Right renal pelvis (tissue), 4 donors: Measurements from ENCODE around the gene RGS5. TPM values are rescaled to one million over a fixed set of nuclear protein-coding genes. Genes with fewer than 3 reads are reported as not detected.
"Not testable (repeated sequence)": the region's sequence is repeated elsewhere in the genome, so short reads cannot be mapped to it uniquely, and the experiment has no call there.

Source experiments
- DNase-seq, 4 donors: peaks; one replicate each; pipeline ENCODE4 v3.0.0-alpha.2; 2013; ENCODE audit warnings: low read depth in 4 of 4, low spot score in 3 of 4, missing footprints in 1 of 4
- polyA plus RNA-seq, 4 donors: library from polyadenylated mRNA; unstranded; fragments of 120-200 nt; gene quantifications; one replicate each; pipeline ENCODE4 v1.2.1, GENCODE V29; 2013; ENCODE audit not compliant: insufficient read length in 4 of 4

The RGS5 gene, protein sequence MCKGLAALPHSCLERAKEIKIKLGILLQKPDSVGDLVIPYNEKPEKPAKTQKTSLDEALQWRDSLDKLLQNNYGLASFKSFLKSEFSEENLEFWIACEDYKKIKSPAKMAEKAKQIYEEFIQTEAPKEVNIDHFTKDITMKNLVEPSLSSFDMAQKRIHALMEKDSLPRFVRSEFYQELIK
- polyA plus RNA-seq: 10 to 100 TPM; 13.7 to 17.1 (median 15.8) TPM

DNA sequence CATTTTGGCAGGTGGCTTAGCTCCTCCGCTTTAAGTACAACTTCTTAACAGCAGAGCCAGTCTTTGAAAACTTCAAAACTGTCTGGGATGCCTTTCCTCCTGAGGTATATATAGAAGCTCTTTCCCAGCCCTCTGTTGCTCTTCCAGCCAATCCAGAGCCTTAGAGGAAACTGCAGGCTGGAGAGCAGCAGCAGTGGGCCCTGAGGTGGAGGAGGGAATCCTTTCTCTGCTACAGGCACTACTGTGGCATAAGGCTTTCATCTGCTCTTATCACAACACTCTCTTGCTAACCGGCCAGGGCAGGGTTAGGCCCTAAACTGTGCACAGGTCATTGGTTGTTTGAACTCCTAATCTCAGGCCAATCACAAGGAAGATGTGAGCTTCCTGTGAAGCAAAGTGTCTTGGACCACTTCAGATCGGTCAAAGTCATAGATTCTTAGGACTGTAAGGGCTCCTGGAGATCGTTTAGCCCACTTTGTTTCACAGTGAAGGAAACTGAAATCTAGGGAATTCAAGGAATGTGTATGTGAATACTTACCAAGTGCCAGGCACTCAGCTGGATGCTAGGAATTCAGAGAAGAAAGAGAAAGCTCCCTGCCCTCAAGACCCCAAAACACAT, at the start of gene RGS5:
RGS5 (minus strand) TSS at position 84 of the 619 bp plus-strand sequence; CDS start at position 3, 81 bp downstream.
- DNase-seq: no peak

DNA sequence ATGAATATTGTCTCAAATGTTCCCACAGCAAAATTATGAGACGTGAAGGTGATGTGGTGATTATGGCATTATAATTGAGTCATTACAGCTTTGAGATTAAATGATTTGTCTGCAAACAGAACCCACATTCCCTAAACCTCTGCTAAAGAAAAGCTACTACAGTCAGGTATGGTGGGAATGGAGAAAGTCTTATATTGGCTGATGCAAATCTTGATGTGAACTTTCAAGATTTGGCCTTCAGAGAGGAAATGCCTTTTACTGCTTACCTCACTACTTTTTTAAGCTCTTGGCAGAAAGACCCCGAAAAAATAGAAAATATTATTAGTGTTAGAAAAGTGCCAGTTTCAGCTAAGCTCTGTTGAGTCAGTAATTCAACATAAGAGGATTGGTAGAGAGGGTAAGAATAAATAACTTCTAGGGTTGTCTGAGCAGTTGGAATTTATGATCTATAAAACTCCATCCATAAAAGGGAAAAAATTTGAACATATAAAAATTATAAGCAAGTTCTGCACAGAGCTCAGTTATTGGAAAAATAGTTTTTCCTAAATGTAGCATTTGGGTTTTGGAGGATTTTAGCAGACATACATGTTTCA, 47.8 kb upstream of the RGS5 start:
- DNase-seq: no peak

DNA sequence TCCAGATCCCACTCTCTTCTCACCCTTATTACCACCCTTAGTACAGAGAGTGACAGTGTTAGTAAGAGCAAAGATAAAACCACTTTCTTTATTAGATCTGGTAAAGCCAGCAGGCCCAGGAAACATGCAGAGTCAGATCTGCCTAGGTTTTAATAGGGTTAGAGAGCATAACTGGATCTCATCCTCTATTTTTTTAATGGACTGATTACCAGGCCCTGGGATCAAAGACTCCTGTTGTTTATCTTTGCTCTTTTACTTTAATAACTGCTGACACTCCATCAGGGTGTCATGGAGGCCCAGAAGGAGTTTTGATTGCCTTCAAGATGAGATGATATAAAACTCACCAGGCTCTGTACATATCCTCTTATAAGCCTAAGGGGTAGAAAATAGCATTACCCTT, 45.3 kb upstream of the RGS5 start:
- DNase-seq: no peak

DNA sequence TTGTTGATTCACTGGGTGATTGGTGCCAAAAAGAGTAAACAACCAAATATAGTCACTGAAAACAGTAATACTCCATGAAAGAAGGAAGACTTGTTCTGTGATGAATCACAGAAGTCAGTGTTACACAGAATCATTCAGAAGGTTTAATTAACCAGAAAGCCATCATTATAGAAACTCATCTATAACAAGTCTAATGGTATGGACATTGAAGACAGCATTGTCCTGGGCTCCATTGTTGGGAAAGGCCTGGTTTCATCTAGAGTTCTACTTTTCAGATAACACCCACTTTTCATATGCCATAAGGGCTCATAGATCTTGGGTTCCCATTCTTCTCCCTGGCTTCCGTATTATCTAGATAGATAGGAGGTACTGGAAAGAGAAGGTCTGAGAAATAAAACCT, 41.9 kb upstream of the RGS5 start:
- not testable (repeated sequence) for DNase-seq

DNA sequence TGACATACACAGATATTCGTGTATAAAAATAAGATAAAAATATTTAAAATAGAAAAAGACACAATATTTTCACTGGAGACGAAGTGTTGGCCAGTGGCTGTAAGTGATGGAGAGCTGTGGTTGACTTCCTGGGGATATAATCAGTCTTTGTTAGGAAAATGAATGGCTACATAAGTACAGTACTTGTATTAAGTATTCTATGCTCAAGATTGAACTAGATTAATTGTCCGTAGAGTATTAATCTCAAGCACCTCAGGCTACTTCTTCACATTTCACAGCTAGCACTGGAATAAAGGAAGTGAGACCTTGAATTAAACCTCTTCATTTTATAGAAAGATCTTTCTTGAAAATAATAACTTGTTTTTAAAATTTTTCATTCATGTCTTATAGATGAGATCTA, 39.0 kb upstream of the RGS5 start:
- no peak for DNase-seq

DNA sequence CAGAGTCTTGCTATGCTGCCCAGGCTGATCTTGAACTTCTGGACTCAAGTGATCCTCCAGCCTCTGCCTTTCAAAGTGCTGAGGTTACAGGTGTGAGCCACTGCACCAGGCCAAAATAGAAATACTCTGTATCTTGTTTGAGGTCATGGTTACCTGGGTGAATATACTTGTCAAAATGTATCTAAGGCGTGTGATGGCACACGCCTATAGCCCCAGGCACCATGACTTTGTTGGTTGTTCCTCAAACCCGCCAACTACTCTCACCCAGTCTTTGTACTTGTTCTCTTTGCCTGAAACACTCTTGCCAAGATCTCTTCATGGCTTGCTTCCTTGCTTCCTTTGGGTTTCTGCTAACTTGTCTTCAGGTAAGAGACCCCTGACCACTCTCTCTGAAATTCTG, 38.0 kb upstream of the RGS5 start:
- no peak for DNase-seq

DNA sequence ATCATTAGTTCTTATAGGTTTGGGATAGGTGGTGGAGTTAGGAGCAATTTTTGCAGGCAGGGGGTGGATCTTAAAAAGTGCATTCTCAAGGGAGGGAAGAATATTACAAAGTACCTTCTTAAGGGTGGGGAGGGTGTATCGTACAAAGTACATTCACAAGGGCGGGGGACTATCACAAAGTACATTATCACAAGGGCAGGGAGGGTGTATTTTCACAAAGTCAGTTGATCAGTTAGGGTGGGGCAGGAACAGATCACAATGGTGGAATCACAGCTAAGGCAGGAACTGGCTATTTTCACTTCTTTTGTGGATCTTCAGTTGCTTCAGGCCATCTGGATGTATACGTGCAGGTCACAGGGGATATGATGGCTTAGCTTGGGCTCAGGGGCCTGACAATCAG, 30.9 kb upstream of the RGS5 start:
- not testable (repeated sequence) for DNase-seq

DNA sequence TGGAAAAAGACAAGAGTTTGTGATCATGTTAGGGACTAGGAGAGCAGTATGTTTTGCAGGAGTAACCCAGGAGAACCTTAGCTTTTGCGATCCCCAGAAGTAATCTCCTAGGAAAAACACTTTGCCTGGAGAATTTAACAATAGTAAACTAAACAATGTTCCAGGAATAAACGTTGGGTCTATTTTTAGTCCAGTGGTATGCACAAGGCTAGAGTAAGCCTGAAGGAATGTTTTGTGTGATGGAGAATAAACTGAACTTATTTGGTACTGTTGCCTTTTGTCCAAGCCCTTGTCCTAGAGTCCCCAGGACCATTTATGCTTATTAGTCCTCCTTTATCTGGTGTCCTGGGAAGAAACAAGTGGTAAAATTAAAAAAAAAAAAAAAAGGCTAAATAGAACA, 28.7 kb upstream of the RGS5 start:
- no peak for DNase-seq

DNA sequence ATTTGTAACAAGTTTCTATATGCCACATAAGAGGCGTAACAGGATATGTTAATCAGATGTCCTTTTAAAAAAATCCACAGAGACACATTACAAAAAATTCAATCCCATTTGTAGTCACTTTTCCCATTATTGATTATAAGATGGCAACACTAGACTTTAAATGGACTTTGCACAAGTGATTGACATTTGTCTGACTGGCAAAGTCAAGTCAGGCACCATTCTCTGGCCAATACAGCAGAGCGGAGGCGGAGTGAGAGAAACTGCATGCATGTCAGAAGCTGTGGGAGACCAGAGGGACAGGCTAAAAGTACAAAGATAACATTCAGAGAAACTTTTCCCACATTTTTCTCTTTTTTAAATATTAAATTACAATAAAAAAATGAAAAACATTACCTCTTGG, 28.1 kb upstream of the RGS5 start:
- no peak for DNase-seq

DNA sequence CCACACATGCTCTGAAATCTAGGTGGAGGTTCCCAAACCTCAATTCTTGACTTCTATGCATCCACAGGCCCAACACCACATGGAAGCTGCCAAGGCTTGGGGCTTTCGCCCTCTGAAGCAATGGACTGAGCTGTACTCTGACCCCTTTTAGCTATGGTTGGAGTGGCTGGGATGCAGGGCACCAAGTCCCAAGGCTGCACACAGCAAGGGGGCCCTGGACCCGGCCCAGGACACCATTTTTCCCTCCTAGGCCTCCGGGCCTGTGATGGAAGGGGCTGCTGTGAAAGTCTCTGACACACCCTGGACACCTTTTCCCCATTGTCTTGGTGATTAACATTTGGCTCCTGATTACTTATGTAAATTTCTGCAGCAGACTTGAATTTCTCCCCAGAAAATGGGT, 25.6 kb upstream of the RGS5 start:
- not testable (repeated sequence) for DNase-seq

DNA sequence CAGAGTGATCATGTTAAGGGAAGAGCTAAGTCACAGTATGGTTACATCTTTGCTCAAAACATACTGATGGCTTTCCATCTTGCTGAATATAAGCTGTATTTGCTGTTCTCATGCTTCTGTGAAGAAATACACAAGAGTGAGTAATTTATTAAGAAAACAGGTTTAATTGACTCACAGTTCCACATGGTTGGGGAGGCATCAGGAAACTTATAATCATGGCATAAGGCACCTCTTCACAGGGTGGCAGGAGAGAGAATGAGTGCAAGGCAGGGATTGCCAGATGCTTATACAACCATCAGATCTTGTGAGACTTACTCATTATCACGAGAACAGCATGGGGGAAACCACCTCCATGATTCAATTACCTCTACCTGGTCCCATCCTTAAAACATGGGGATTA, 24.4 kb upstream of the RGS5 start:
- DNase-seq: no peak

DNA sequence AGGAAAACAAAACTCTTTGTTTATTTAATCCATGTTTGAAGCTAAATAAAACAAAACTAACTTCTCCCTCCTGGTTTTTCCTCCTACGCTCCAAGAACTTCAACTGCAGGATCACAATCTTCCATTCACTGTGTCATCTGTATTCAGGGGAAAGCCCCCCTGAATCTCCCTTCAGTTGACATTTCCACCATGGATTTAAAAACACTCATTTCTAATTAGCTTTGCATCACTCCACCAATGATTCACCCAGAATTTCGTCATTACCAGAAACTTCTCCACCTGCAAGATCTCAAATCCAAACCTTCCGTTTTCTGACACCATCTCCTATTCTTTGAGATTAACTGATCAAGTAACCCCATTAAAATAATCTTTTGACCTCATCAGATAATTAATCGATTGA, 10.9 kb upstream of the RGS5 start:
- DNase-seq: no peak

DNA sequence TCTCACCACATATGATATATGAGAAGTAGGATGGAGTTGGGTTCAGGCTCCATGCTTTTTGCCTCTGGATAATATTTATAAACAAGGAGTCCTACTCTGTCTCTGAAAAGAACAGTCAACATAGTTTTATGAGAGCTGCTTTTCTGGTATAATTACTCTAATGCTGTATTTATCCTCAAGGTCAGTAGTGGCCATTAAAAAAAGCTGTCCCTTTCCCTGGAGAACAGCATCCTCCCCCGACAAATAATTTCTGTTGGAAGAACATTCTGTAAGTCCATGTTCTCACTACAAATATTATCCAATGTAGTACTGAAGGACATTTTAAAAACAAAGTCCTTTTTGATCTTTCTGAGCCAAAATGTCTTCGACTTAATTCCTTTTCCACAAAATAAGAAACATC, 9.0 kb upstream of the RGS5 start:
- DNase-seq: no peak

DNA sequence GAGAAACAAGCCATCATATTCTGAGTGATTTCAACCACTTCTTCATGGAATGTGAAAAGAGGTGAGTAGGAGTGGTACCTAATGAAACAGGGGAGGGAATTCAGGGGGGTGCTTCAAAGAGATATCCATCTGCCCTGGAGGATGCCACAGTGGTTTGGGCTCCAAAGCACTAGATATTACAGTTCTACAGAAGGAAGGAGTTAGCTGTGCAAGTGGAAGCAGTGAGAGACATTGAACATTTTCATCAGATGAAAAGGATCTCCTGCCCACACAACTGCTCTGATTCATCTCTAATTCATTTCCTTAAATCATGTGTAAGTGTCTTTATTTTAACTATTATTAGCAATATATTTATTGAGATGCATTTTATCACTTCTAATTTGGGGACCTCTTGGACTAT, 2.8 kb upstream of the RGS5 start:
- no peak for DNase-seq

DNA sequence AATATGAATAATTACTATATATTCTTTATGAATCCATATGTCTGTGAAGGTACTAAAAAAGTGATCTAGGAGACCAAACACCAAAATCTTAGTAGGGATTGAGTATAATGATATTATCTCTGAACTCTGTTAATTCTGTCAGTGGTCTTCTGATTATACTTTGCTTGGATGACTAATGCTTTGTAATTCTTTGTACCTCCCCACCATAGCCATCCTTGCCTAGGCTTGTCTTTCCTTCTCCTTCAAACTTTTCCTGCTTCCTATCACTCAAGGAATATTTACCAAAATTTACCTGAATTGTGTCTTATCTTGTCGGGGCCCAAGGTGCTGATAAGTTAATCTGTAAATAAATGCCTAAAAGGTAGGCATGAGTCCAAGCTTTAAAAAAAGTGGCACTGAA, 845 bp upstream of the RGS5 start:
- DNase-seq: no peak

DNA sequence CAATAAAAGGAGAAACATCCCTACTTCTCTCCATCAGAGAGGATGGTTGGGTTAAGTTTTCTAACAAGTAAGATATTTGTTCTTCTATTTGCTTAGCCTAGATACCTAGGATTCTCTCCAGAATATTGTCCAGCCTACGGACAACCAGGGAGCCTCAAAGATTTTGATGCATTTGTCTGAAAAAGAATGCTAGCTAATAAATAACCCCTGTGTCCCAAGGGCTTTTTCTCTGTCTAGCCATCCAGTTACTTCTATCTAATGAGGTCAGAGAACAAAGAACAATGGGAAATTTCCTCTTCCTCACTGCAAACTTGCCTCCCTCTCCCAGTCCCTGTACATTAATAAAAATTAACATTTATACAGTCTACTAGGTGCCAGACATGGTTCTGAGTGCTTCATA, 810 bp downstream of the RGS5 start:
- DNase-seq: no peak

DNA sequence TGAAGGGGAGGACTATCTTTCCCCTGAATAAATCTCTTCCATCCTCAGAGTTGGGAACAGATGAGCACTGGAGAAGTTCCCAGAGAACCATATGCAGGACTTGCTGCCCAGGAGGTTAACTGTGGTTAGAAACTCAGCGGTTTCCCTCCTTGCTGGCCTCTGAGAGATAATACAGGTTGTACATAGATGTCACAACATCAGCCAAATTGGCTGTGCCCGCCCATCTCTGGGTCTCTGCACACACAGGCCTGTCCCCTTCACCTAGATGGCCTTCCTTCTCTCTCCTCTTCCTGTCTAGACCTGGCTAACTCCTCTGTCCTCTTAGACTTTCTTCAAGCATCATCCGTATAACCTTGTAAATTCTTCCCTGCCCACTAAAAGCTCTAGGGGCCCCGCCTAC, 5.7 kb downstream of the RGS5 start:
- no peak for DNase-seq

DNA sequence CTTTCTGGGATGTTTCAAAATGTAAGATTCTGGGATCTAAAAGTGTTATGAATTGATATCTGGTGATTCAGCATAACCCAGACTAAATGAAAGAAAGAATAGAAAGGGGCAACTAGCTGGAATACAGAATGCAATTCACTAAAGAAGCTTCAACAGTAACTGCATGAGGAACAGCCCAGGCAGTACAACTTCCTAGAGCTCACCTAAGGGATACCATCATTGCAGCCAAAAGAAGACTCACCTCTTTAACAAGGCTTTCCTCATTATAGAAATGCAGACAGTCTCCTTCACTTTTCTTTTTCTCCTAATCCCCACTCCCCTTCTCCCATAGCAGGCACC, 6.3 kb downstream of the RGS5 start:
- DNase-seq: no peak

DNA sequence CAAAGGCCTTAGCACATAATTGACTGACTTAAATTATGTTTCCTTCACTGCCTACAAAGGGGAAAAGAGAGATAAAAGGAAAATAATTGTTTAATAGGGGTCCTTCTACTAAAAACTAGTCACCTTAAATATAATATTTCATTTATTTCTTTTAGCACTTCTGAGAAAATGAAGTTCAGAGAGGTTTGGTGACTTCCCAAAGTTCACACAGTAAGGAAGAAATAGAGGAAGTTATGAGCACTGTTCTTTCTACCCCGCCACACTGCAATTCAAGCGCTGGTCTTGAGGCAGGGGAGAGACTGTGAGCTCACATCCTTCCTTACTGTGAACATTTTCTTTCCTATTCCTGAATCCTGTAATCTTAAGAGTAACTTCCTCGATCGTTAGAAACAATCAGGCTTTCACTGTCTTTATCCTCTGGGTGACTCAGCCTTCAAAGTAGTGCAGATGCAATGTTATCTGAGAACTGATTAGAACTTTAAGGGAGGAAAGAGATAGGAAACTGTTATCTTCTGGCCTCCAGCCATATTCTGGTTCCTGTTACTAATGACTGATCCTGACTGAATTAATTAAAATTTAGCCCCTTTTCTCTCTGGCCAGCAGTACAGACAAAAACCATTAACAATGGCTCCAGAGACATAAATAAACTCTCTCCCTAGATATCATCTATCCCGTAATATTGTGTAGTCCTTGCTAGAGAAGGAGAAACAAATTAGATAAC, 6.8 kb downstream of the RGS5 start:
- no peak for DNase-seq

DNA sequence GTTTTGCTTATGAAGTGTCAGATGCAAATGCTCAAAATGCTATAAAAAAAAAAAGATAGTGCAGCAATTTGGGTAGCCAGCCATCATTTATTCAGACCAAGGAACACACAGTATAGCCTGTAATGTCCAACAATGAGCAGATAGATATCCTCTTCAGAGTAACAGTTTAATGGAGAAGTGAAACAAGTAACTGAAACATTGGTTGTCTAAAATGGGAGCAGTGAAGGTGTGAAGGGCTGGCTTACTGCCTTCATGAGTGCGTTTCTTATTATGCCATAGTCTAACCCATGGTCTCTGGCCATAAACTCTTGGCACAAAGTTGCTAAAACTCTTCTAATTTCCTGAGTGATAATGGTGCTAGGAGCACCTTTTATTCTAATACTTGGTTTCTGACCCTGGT, 11.4 kb downstream of the RGS5 start:
- DNase-seq: no peak

DNA sequence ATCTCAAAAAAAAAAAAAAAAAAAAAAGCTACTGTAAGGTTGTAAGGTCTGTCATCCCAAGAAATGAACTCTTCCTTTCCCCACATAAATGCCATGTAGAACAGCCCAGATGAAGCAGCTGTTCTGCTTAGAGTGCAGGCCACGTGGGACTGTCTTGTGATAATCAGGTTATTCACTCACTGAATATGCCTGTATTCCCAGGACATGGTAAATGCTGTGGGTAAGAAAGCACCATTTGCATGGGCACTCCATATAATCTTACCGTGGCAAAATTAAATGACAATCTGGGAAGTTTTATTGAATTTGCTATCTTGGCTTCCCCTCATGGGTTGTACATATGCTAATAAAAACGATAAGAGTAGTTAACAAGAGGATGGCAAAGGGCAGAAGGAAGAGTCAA, 13.8 kb downstream of the RGS5 start:
- DNase-seq: no peak

DNA sequence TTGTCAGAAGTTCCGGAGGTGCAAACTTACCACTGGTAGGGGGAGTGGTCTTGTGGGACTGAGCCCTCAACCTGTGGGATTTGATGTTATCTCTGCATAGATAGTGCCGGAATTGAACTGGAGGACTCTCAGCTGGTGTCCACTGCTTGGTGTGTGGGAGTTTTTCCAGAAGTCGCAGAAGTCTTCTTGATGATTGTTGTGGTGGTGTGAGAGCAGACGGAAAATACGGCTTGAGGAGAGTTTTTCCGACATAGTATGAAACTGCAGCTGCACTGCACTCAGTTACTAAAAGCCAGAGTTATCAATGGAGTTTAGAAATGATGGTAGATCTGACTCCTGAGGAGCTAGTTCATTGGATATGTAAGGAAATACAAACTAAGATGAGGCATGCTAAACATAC, 14.9 kb downstream of the RGS5 start:
- DNase-seq: no peak
